HepG2 (cell line): Measurements from ENCODE around the gene LRBA. TPM values are rescaled to one million over a fixed set of nuclear protein-coding genes. Genes with fewer than 3 reads are reported as not detected.
"Not testable (repeated sequence)": the region's sequence is repeated elsewhere in the genome, so short reads cannot be mapped to it uniquely, and the experiment has no call there.

ENCODE experiments used
- ATAC-seq: fragments of 200-7000 bp; cut with Tn5 transposase; 3 replicates; pipeline ENCODE4 v1.9.1; 2020; ENCODE audit warnings: mild to moderate bottlenecking, moderate library complexity
- BruUV-seq: library from RNA; stranded (reverse); fragments of 400-500 nt; replicated peaks from 2 replicates; lab custom pipeline; 2021; lab: Mats Ljungman, UMichigan
- CTCF ChIA-PET: fragments of 300-600 bp; formaldehyde crosslinking; extraction: SDS; loops from one replicate; lab custom pipeline; 2021; ENCODE audit warnings: low total read pairs, inconsistent platforms, low intra/inter-chr PET ratio; lab: Yijun Ruan, JAX
- POLR2A ChIA-PET: fragments of 350-600 bp; sonication (Branson Sonifier 250); formaldehyde crosslinking; loops from one replicate; lab custom pipeline; 2020; ENCODE audit warnings: antibody characterized with exemption, inconsistent platforms; lab: Yijun Ruan, JAX
- DNase-seq: peaks from one replicate; pipeline ENCODE4 v3.0.0-alpha.2; 2015; ENCODE audit warnings: low spot score
- FAIRE-seq: peaks from 3 replicates; lab custom pipeline; 2011; peaks lifted over from hg19 to GRCh38; lab: Jason Lieb, UNC
- H2AFZ ChIP-seq: one replicate; pipeline ENCODE4 v1.6.1; 2011; ENCODE audit warnings: low read length, inconsistent platforms
- H3K27ac ChIP-seq: fragments of 300-600 bp; 3 replicates; pipeline ENCODE4 v1.8.0; 2011; ENCODE audit warnings: mixed run types, mild to moderate bottlenecking, mixed read lengths, low read length, inconsistent platforms; ENCODE audit not compliant: insufficient read depth; ENCODE audit errors: extremely low read length
- H3K27me3 ChIP-seq, 2 experiments: fragments of 200-600 bp in 1 of 2; 2 replicates in 1 of 2; 3 replicates in 1 of 2; pipeline versions ENCODE4 v1.6.0 to v1.8.0; 2011; ENCODE audit warnings: low read length in 2 of 2, mild to moderate bottlenecking in 2 of 2, moderate library complexity in 2 of 2, inconsistent platforms in 1 of 2; ENCODE audit not compliant: insufficient read depth in 2 of 2, control insufficient read depth in 1 of 2
- H3K36me3 ChIP-seq, 2 experiments: fragments of 200-600 bp in 1 of 2; replicated peaks in 1 of 2; 2 replicates in 1 of 2; 3 replicates in 1 of 2; pipeline versions ENCODE4 v1.5.1 to v1.8.0; 2011; ENCODE audit warnings: low read length in 2 of 2, inconsistent platforms in 1 of 2; ENCODE audit not compliant: insufficient read depth in 2 of 2, control insufficient read depth in 1 of 2
- H3K4me1 ChIP-seq: 2 replicates; pipeline ENCODE4 v1.5.1; 2012; ENCODE audit warnings: low read length, inconsistent platforms; ENCODE audit not compliant: insufficient read depth
- H3K4me2 ChIP-seq: 2 replicates; pipeline ENCODE4 v1.6.0; 2011; ENCODE audit warnings: low read depth, low read length, inconsistent platforms
- H3K4me3 ChIP-seq, 3 experiments: fragments of 200-600 bp in 1 of 3; sonication (generic), shearing (Covaris generic) in 1 of 3; replicated peaks in 1 of 3; 2 replicates each; pipeline ENCODE4 v1.5.1; 2011 to 2016; ENCODE audit warnings: low read length in 3 of 3, inconsistent platforms in 2 of 3, low read depth in 2 of 3, mild to moderate bottlenecking in 2 of 3, control low read depth in 1 of 3, mixed read lengths in 1 of 3; ENCODE audit not compliant: insufficient read depth in 1 of 3
- H3K79me2 ChIP-seq: one replicate; pipeline ENCODE4 v1.6.1; 2011; ENCODE audit warnings: low read length, inconsistent platforms; ENCODE audit not compliant: insufficient read depth
- H3K9ac ChIP-seq: 2 replicates; pipeline ENCODE4 v1.6.0; 2011; ENCODE audit warnings: mild to moderate bottlenecking, low read depth, low read length, inconsistent platforms; ENCODE audit not compliant: insufficient read depth
- H3K9me3 ChIP-seq: 2 replicates; pipeline ENCODE4 v1.5.1; 2012; ENCODE audit warnings: mild to moderate bottlenecking, low read length
- H4K20me1 ChIP-seq: 2 replicates; pipeline ENCODE4 v1.6.0; 2011; ENCODE audit warnings: inconsistent platforms, mild to moderate bottlenecking, low read length, moderate library complexity; ENCODE audit not compliant: insufficient read depth
- CREB3 ChIP-seq: sonication (generic); formaldehyde crosslinking; IDR thresholded peaks from 2 replicates; pipeline ENCODE4 v1.5.0; 2020; ENCODE audit warnings: missing genetic modification reagents
- EHMT2 ChIP-seq: fragments of 200-600 bp; sonication (generic); IDR thresholded peaks from 2 replicates; pipeline ENCODE4 v1.7.0; 2017; ENCODE audit warnings: antibody characterized with exemption, low read depth, low read length, borderline replicate concordance
- MIER2 ChIP-seq: IDR thresholded peaks from 2 replicates; pipeline ENCODE4 v1.6.1; 2016; ENCODE audit warnings: missing biosample characterization, missing genetic modification reagents
- PCBP2 ChIP-seq: fragments of 200-400 bp; formaldehyde crosslinking; optimal IDR thresholded peaks from 2 replicates; pipeline ENCODE3; 2018; ENCODE audit warnings: low read length, low read depth; ENCODE audit not compliant: poor library complexity, severe bottlenecking
- RFXANK ChIP-seq: IDR thresholded peaks from 2 replicates; pipeline ENCODE4 v1.6.1; 2016
- SP5 ChIP-seq: IDR thresholded peaks from 2 replicates; pipeline ENCODE4 v1.6.1; 2016; ENCODE audit warnings: low read depth, borderline replicate concordance
- ZNF44 ChIP-seq: sonication (generic); formaldehyde crosslinking; IDR thresholded peaks from 2 replicates; pipeline ENCODE4 v1.5.1; 2020; ENCODE audit warnings: mild to moderate bottlenecking, missing genetic modification reagents
- ZNF607 ChIP-seq: sonication (generic); formaldehyde crosslinking; IDR thresholded peaks from 2 replicates; pipeline ENCODE4 v1.5.1; 2020; ENCODE audit warnings: missing genetic modification reagents, mild to moderate bottlenecking, borderline replicate concordance
- WGBS: methylation state at CpG from one replicate; pipeline ENCODE4 v1.1.6; 2017; ENCODE audit warnings: low lambda C conversion rate; 5-methylcytosine and 5-hydroxymethylcytosine counted together
- in situ Hi-C: cut with HindIII; loops from 2 replicates; pipeline ENCODE4 v1.10.0; 2017; ENCODE audit warnings: low pct_unique_long_range_greater_than_20kb; ENCODE audit not compliant: extremely low pct_ligation_motif_present
- intact Hi-C: fragments of 100-400 bp; cut with micrococcal nuclease; formaldehyde crosslinking; loops from one replicate; pipeline ENCODE4 v1.10.0; 2022; ENCODE audit not compliant: unreplicated experiment
- polyA plus RNA-seq, 8 experiments: library from polyadenylated mRNA; depleted of rRNA in 3 of 8; stranded (reverse) in 7 of 8; unstranded in 1 of 8; fragments of >200 nt; fragmentation: Illumina TruSeq in 4 of 8; extraction: Trizol in 4 of 8; gene quantifications; 2 replicates each; pipeline versions ENCODE4 v1.2.1 to v1.2.3, GENCODE V29; 2011 to 2016; ENCODE audit warnings: low read depth in 4 of 8, missing spikeins in 1 of 8, mixed read lengths in 1 of 8; ENCODE audit not compliant: insufficient read depth in 1 of 8
- total RNA-seq, 5 experiments: library from RNA; depleted of rRNA; stranded (reverse); fragments of >200 nt; fragmentation: Illumina TruSeq; extraction: Trizol; gene quantifications; 2 replicates each; pipeline ENCODE4 v1.2.3, GENCODE V29; 2016; ENCODE audit warnings: low read depth in 1 of 5

LRBA gene
- total and polyA plus RNA-seq, 2 of the 13 experiments (the other 11 are each of a cell fraction or from before 2014, with no cell fraction given): 21.0 to 37.2 TPM

DNA sequence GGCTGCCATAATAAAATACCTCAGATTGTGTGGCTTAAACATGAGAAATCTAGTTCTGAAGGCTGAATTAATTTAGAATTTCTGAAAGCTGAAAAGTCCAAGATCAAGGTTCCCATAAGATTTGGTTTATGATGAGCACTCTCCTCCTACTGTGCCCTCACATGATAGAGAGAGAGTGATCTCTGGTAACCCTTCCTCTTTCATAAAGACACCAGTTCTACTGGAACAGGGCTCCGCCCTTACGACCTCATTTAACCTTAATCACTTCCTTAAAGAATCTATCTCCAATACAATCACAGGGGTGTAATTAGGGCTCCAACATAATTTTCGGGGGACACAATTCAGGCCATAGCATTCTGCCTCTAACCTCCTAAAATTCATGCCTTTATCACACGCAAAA lies 627.1 kb downstream of the LRBA start:
- H3K79me2 ChIP-seq: no peaks in the 10 kb centered on the region
- ATAC-seq (no peak), FAIRE-seq (no peak)
- BruUV-seq: no TSS peak
- TF ChIP-seq RFXANK (CRISPR knock-in tag) (no peak), CREB3 (no peak), ZNF607 (CRISPR knock-in tag) (no peak), MIER2 (no peak), EHMT2 (no peak), PCBP2 (no peak), SP5 (CRISPR knock-in tag) (no peak), ZNF44 (no peak)
- TF ChIP-seq, all 625 proteins: peak for 0
- Histone ChIP-seq H3K36me3 (no peaks in the 10 kb centered on the region), H4K20me1 (no peaks in the 10 kb centered on the region), H3K9ac (no peak overlapping the region), H3K4me2 (no peak overlapping the region), H3K4me3 (no peak overlapping the region), H3K4me1 (no peaks in the 10 kb centered on the region), H3K27me3 (no peaks in the 10 kb centered on the region), H3K27ac (no peak overlapping the region), H2AFZ (no peak overlapping the region), H3K9me3 (peaks cover 4% of the 10 kb centered on the region)
- DNase-seq: no peak
- POLR2A ChIA-PET: no interaction called here
- CTCF ChIA-PET: no interaction called here
- 100% methylated on average over 4 of the region's 4 CpGs for WGBS
- intact Hi-C loops (no loop called here), in situ Hi-C loops (no loop called here)

DNA sequence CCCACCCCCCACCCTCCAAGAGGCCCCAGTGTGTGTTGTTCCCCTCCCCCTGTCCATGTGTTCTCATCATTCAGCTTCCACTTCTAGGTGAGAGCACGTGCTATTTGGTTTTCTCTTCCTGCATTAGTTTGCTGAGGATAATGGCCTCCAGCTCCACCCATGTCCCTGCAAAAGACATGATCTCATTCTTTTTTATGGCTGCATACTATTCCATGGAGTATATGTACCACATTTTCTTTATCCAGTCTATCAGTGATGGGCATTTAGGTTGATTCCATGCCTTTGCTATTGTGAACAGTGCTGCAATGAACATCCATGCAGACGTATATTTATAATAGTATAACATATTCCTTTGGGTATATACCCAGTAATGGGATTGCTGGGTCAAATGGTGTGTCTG lies 628.7 kb downstream of the LRBA start:
- H3K9me3 ChIP-seq, H3K36me3 ChIP-seq, BruUV-seq, H3K79me2 ChIP-seq, in situ Hi-C loops, DNase-seq, intact Hi-C loops, H3K9ac ChIP-seq, POLR2A ChIA-PET, H3K27ac ChIP-seq, H3K27me3 ChIP-seq, FAIRE-seq, ATAC-seq, CTCF ChIA-PET, H2AFZ ChIP-seq, H3K4me1 ChIP-seq, H3K4me3 ChIP-seq, H3K4me2 ChIP-seq, H4K20me1 ChIP-seq: not testable (repeated sequence)
- WGBS: 97% methylated on average over 2 of the region's 2 CpGs
